HEK293 (cell line): ENCODE measurements around the gene KIR3DL2.
"Not testable (repeated sequence)": the region's sequence is repeated elsewhere in the genome, so short reads cannot be mapped to it uniquely, and the experiment has no call there.

ENCODE experiments used
- CTCF ChIA-PET: fragments of 350-600 bp; formaldehyde crosslinking; extraction: SDS; loops from one replicate; lab custom pipeline; 2021; ENCODE audit warnings: antibody characterized with exemption; lab: Yijun Ruan, JAX
- POLR2A ChIA-PET: fragments of 300-600 bp; formaldehyde crosslinking; extraction: SDS; loops from one replicate; lab custom pipeline; 2020; ENCODE audit warnings: antibody characterized with exemption, inconsistent platforms; lab: Yijun Ruan, JAX
- H3K27ac ChIP-seq: fragments of 200-500 bp; sonication (Bioruptor generic); 2 replicates; pipeline ENCODE4 v1.5.1; 2014; ENCODE audit warnings: low read depth, low read length, control low read depth, inconsistent platforms; ENCODE audit errors: extremely low read depth
- H3K36me3 ChIP-seq, 2 experiments: fragments of 200-500 bp in 1 of 2; sonication (Bioruptor generic) in 1 of 2; 1 replicate in 1 of 2; 2 replicates in 1 of 2; pipeline ENCODE4 v1.5.1; 2014 to 2017; ENCODE audit warnings: inconsistent platforms in 2 of 2, low read length in 2 of 2; ENCODE audit not compliant: control insufficient read depth in 2 of 2, insufficient read depth in 1 of 2
- H3K4me1 ChIP-seq: fragments of 200-500 bp; sonication (Bioruptor generic); 2 replicates; pipeline ENCODE4 v1.5.1; 2014; ENCODE audit warnings: mild to moderate bottlenecking, low read length, inconsistent platforms; ENCODE audit not compliant: control insufficient read depth, insufficient read depth
- H3K4me3 ChIP-seq: 2 replicates; pipeline ENCODE4 v1.5.1; 2011; ENCODE audit warnings: low read depth, mild to moderate bottlenecking, control low read depth, low read length, moderate library complexity
- H3K9me3 ChIP-seq: fragments of 200-500 bp; sonication (Bioruptor generic); 2 replicates; pipeline ENCODE4 v1.5.1; 2014; ENCODE audit warnings: low read depth, low read length, inconsistent platforms; ENCODE audit not compliant: control insufficient read depth, insufficient read depth
- BCL11B ChIP-seq: fragments of 450-650 bp; formaldehyde crosslinking; IDR thresholded peaks from 2 replicates; pipeline ENCODE4 v1.5.1; 2016; ENCODE audit warnings: low read depth, missing biosample characterization, missing genetic modification characterization
- SETDB1 ChIP-seq: IDR thresholded peaks from one replicate; pipeline ENCODE4 v1.6.1; 2017; ENCODE audit warnings: mild to moderate bottlenecking, low read length, moderate library complexity, mixed read lengths; ENCODE audit not compliant: insufficient read length
- SP2 ChIP-seq: fragments of 450-650 bp; formaldehyde crosslinking; IDR thresholded peaks from 2 replicates; pipeline ENCODE4 v1.5.1; 2016; ENCODE audit warnings: missing biosample characterization, missing genetic modification characterization
- TRIM28 ChIP-seq: IDR thresholded peaks from 2 replicates; pipeline ENCODE4 v1.6.1; 2011; ENCODE audit warnings: low read length, control low read depth, borderline replicate concordance
- ZNF202 ChIP-seq: fragments of 450-650 bp; formaldehyde crosslinking; IDR thresholded peaks from 2 replicates; pipeline ENCODE4 v1.5.1; 2016; ENCODE audit warnings: missing biosample characterization, missing genetic modification characterization, borderline replicate concordance
- ZNF501 ChIP-seq: fragments of 450-650 bp; formaldehyde crosslinking; IDR thresholded peaks from 2 replicates; pipeline ENCODE4 v1.5.1; 2016; ENCODE audit warnings: missing biosample characterization, missing genetic modification characterization
- ZNF791 ChIP-seq: fragments of 450-650 bp; formaldehyde crosslinking; IDR thresholded peaks from 2 replicates; pipeline ENCODE4 v1.5.1; 2016; ENCODE audit warnings: missing biosample characterization, missing genetic modification characterization
- TF ChIP-seq, protein P1 (sequence below): fragments of 450-650 bp; formaldehyde crosslinking; optimal IDR thresholded peaks from 2 replicates; pipeline ENCODE3; 2016; ENCODE audit warnings: missing biosample characterization, mild to moderate bottlenecking, missing genetic modification characterization

KIR3DL2 gene

DNA sequence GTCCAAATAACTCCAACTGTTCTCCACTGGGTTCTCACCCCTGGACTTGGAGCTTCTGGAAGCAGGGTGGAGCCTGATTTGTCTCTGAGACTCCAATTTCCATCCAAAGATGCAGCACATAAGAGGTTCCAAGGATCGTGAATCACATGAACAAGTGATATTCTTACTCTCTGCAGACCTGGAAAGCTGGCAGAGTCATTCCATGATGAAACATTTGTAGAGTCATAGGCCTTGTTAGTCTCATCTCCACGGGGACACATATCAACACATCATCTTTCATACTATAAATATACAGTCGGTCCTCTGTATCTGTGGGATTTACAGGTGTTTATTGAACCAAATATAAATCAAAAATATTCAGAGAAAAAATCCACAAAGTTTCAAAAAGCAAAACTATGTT, 35.7 kb upstream of the KIR3DL2 start:
- CTCF ChIA-PET, result not testable (repeated sequence)

DNA sequence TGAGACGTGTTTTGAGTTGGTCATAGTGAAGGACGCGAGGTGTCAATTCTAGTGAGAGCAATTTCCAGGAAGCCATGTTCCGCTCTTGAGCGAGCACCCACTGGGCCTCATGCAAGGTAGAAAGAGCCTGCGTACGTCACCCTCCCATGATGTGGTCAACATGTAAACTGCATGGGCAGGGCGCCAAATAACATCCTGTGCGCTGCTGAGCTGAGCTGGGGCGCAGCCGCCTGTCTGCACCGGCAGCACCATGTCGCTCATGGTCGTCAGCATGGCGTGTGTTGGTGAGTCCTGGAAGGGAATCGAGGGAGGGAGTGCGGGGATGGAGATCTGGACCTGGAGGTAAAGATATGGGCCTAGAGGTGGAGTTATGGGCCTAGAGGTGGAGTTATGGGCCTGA, 34.0 kb upstream of the KIR3DL2 start, which contains the start of gene KIR3DL1:
Gene KIR3DL1 (plus strand): TSS at position 218 of the 400 bp plus-strand sequence.
- CTCF ChIA-PET, result not testable (repeated sequence)

More for the DNA sequence above, 35.7 kb upstream of the KIR3DL2 start:
- H3K4me1 ChIP-seq, H3K36me3 ChIP-seq, POLR2A ChIA-PET, H3K9me3 ChIP-seq, H3K27ac ChIP-seq, H3K4me3 ChIP-seq: not testable (repeated sequence)

GRCh38 chr19:54817670-54818536, 32.3 kb upstream of the KIR3DL2 start:
- POLR2A ChIA-PET, result no interaction called here
- Histone ChIP-seq H3K9me3 (no peaks in the 10 kb centered on the region), H3K27ac (no peak overlapping the region), H3K36me3 (no peaks in the 10 kb centered on the region), H3K4me1 (no peaks in the 10 kb centered on the region), H3K4me3 (no peak overlapping the region)
- CTCF ChIA-PET, result no interaction called here
- TF ChIP-seq ZNF791 (tag by site-specific recombination), result no peak
- TF ChIP-seq SETDB1, result no peak
- TF ChIP-seq ZNF501 (tag by site-specific recombination), result no peak
- no peak for TF ChIP-seq TRIM28
- TF ChIP-seq SP2 (tag by site-specific recombination), result no peak
- TF ChIP-seq ZNF202 (tag by site-specific recombination), result no peak
- TF ChIP-seq BCL11B (tag by site-specific recombination), result no peak
- TF ChIP-seq, protein P1, sequence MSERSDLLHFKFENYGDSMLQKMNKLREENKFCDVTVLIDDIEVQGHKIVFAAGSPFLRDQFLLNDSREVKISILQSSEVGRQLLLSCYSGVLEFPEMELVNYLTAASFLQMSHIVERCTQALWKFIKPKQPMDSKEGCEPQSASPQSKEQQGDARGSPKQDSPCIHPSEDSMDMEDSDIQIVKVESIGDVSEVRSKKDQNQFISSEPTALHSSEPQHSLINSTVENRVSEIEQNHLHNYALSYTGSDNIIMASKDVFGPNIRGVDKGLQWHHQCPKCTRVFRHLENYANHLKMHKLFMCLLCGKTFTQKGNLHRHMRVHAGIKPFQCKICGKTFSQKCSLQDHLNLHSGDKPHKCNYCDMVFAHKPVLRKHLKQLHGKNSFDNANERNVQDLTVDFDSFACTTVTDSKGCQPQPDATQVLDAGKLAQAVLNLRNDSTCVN (tag by site-specific recombination), result no peak

More for the DNA sequence above, 34.0 kb upstream of the KIR3DL2 start, which contains the start of gene KIR3DL1:
- H3K4me1 ChIP-seq, H3K9me3 ChIP-seq, POLR2A ChIA-PET, H3K36me3 ChIP-seq, H3K27ac ChIP-seq, H3K4me3 ChIP-seq: not testable (repeated sequence)

DNA sequence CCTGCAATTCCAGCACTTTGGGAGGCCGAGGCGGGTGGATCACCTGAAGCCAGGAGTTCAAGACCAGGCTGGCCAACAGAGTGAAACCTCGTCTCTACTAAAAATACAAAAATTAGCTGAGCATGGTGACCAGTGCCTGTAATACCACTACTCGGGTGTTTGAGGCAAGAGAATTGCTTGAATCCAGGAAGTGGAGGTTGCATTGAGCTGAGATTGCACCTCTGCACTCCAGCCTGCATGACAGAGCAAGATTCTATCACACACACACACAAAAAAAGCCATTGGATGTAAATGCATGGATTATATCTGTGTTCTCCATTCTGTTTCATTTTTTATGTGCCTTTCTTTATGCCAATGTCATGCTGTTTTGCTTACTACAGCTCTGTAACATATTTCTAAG, 25.8 kb upstream of the KIR3DL2 start:
- H3K27ac ChIP-seq, H3K4me1 ChIP-seq, H3K4me3 ChIP-seq, POLR2A ChIA-PET, H3K9me3 ChIP-seq, H3K36me3 ChIP-seq, CTCF ChIA-PET: not testable (repeated sequence)

DNA sequence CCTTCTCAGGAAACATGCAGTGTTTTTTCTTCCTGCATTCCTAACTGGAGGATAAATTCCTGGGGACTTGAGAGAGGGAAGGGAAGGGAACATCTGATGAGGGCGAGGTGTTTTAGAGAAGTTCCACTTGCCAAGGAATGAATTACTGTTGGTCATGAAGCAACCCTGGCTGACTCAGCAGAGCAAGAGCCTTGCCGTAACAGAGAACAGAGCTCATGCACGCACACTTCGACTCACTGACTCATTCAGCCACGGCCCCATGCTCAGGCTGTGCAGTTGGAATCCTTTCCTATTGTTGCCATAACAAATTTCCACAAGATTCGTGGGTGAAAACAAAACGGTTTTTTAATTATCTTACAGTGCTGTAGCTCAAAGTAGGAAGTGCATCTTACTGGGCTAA, 24.9 kb upstream of the KIR3DL2 start:
- H3K4me1 ChIP-seq, CTCF ChIA-PET, H3K4me3 ChIP-seq, H3K36me3 ChIP-seq, H3K9me3 ChIP-seq, H3K27ac ChIP-seq, POLR2A ChIA-PET: not testable (repeated sequence)

DNA sequence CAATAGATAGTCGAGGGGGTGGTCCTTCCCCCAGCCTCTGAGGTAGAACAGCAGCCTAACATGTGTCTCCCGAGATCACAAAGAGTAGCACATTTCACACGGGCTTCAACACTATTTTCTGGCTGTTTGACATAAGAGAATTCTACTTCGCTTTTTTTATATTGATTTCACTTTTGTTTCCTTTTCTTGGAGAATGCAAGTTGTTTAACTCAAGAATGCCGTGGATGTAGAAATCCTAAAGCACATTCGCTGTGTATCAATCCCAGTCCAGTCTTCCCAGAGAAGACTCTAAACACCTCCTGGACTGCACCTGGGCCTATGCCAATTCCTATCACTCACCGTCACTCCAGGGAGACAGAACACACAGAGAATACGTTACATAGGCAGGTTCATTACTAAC, 22.2 kb upstream of the KIR3DL2 start:
- POLR2A ChIA-PET, H3K9me3 ChIP-seq, CTCF ChIA-PET, H3K4me3 ChIP-seq, H3K4me1 ChIP-seq, H3K27ac ChIP-seq, H3K36me3 ChIP-seq: not testable (repeated sequence)

DNA sequence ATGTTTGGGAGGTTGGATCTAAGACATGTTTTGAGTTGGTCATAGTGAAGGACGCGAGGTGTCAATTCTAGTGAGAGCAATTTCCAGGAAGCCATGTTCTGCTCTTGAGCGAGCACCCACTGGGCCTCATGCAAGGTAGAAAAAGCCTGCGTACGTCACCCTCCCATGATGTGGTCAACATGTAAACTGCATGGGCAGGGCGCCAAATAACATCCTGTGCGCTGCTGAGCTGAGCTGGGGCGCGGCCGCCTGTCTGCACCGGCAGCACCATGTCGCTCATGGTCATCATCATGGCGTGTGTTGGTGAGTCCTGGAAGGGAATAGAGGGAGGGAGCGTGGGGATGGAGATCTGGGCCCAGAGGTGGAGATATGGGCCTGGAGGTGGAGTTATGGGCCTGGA, 17.7 kb upstream of the KIR3DL2 start, which contains the start of gene KIR2DS4:
Gene KIR2DS4 (plus strand): TSS at position 181 of the 400 bp plus-strand sequence.
- POLR2A ChIA-PET, CTCF ChIA-PET, H3K4me3 ChIP-seq, H3K9me3 ChIP-seq, H3K27ac ChIP-seq, H3K4me1 ChIP-seq, H3K36me3 ChIP-seq: not testable (repeated sequence)

DNA sequence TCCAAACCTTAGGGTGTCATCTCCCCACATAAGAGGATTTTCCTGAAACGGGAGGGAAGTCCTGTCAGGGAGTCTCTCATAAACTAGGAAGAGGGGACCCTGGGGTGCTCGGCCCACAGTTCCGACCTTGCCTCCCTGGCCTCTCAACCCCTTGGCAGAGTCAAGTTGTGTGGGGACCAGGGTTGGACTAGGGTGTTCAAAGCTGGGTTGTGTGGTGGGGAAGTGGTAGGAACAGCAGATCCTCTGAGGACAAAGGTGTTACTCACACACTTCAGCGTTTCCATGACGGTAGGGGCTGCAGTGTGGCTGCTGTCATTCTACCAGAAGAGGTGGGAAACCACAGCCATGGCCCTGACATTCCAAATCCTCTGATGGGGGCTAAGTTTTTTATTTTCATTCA, 15.1 kb upstream of the KIR3DL2 start:
- H3K4me1 ChIP-seq, H3K9me3 ChIP-seq, POLR2A ChIA-PET, H3K4me3 ChIP-seq, H3K27ac ChIP-seq, H3K36me3 ChIP-seq: not testable (repeated sequence)
- CTCF ChIA-PET, result interaction anchor here (0.6 kb wide), 1 partner anchor 356 kb away, joined by 5 read pairs; no protein-coding TSS in a partner anchor

DNA sequence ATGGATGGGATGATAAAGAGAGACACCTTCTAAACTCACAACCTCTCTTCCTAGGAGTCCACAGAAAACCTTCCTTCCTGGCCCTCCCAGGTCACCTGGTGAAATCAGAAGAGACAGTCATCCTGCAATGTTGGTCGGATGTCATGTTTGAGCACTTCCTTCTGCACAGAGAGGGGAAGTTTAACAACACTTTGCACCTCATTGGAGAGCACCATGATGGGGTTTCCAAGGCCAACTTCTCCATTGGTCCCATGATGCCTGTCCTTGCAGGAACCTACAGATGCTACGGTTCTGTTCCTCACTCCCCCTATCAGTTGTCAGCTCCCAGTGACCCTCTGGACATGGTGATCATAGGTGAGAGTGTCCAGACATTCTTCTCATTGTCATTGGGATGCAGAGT, 12.7 kb upstream of the KIR3DL2 start:
- H3K9me3 ChIP-seq, H3K27ac ChIP-seq, H3K4me3 ChIP-seq, CTCF ChIA-PET, H3K4me1 ChIP-seq, H3K36me3 ChIP-seq, POLR2A ChIA-PET: not testable (repeated sequence)
